GM19025 (cell line): ENCODE measurements around the gene WEE1.
"Not testable (repeated sequence)": the region's sequence is repeated elsewhere in the genome, so short reads cannot be mapped to it uniquely, and the experiment has no call there.

ENCODE experiments used
- ATAC-seq: cut with Tn5 transposase; IDR thresholded peaks from one replicate; pipeline ENCODE4 v1.9.1; 2021; ENCODE audit warnings: mild to moderate bottlenecking, low read depth, moderate library complexity; ENCODE audit not compliant: unreplicated experiment

Gene WEE1

DNA sequence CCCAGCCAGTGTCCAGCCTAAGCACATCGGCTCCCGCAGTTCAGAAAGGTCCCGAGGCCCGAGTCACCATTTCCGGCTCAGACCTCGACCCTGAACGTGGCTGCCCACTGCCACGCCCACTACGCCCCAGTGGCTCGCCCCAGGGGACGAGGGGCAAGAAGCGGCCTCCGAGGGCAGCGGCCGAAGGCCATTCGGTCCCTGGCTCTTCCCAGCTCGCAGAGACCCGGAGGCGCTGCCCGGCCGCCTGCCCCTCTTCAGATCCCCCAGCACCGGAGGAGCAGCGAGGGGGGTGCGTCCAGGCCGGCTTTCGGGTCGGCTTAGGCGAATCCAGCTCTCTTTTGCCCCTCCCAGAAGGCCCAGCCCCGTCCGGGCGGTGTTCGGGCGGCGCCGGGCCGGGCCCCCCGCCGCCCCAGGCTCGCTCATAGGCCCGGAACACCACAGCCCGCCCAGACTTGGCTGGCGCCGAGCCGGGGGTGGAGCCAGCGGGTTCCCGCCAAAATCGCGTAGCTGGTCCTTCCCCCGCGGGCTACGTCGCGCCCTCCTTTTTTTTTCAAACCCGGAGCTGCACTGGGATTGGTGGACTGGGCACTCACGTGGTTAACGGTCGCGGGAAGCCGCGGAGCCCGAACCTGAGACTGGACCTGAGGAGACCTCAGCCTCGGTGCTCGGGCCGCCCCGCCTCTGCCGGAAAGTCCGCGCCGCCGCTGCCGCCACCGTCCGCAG lies at the start of gene WEE1:
Gene WEE1, plus strand, starts transcription at position 619 of the 723 bp plus-strand sequence. CDS start 264 bp downstream, outside the sequence.
- ATAC-seq = peak; percentile 88

DNA sequence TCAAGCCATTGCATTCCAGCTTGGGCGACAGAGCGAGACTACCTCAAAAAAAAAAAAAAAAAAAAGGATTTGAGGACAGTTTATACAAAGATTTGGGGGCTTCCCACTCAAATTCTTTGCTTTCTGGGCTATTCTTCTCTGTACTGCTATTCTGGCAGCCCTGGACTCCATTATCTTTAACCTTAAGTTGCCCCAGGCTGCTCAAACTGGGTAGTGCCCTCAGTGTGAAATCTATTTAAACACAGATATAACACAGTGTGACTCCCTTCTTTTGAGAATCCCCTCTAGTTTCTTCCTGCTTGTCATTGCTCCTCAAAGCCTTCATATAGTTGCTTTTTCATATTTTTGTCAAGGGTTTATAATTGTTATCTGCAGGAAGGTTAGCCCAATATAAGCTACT lies 49.5 kb upstream of the WEE1 start:
- ATAC-seq = no peak

DNA sequence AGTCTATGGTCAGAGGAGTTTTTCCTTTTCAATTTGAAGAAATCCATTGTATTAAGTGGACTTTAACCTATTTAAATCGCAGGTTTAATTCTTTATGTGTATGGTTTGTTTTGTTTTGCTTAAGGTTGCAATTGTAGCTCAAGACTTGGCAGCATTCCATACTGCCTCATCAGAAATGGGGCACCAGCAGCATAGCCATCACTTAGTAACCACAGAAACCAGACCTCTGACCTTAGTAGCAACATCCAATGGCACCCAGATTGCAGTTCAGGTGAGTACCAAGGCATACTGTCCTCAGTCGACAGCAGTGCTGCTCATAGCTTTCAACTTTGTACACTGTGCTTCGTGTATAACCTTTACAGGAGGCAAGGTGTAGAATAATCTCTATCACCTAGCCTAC lies 48.4 kb upstream of the WEE1 start:
- ATAC-seq = no peak

DNA sequence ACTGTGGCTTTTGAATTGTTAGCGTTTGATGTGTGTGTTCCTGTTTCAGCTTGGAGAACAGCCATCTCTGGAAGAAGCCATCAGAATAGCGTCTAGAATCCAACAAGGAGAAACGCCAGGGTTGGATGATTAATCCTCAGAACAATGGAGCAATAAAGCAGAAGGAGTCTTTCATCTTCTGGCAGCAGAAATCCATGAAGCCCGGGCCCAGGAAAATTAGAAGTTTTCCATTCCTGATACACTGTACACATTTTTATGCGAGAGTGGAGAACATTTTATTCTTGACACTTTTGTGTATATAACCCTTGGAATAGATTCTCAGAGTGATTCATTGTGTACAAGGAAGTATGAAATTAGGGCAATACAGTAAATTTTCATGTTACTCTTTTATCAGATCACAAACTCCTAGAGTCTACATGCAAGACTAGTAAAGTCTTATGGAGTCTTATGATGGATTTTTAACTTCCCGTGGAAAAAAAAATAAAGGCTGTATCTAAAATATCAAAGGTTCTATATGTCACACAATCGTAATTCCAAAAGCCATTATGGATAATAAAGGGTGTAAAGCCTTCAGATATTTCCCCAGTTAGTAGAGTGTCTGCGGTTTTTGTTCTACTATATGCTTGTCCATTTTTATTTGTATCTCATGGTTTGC lies 45.9 kb upstream of the WEE1 start:
- ATAC-seq = no peak

DNA sequence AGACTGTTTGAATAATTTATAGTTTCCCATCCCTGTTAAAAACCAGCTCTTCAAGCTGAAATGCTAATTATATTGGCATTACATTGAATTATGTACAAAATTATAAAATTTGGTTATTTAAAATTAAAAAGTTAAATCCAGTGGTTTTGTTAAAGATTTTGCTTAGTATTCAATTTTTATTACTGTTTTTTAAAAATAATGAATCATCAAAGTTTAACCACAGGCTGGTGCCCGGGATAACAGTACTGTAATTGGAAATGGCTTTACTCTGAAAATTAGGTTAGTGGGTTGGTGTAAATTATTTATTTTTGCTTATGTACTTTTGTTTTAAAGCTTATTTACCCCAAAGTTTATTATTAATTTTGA lies 45.4 kb upstream of the WEE1 start:
- no peak for ATAC-seq

DNA sequence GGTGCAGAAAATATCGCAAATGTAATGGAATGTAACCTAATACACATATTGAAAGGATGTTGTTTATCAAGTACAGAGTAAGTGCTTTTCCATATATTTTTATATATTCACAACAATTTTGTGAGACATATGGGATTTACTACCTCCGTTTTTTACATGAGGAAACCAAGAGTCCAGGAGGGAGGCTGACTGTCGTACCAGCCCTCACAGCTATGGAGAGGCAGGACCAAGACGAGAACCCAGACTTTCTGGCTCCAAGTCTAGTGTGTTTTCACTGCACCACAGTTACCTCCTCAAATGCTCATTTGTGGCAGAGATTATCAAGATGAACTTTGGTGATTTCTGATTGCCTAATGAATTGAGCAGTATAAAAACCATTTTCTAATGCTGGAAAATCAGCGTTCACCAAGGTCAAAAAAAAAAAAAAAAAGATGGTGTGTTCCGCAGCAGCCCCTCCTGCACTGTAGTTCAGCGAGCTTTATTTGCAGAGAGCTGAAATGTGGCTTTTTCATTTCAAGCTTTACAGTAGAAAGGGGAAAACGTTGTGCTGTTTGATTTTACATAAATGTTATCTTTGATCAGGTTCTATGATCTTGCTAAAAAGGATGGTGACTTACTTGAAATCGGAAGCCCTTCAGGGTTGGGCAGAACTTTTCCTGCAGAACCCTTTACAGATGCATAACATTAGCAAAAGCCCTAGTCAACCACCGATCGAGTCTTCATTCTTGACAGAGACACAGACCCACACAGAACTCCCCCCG lies 44.7 kb upstream of the WEE1 start:
- ATAC-seq = no peak

DNA sequence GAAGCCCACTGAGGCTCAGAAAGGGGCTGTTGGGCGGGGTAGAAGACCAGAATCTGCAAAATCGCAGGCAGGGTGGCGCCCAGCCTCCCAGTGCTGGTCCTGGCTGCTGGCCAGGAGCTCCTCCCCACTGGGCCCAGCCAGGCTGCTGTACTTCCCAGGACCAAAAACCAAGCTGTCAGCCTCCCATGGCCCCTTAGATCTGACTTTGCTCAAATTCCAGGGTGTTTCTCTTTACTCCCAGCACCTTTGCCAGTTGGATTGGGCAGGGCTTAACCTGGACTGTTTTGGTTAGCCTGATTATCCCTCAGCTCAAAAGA lies 44.2 kb upstream of the WEE1 start:
- ATAC-seq = no peak

DNA sequence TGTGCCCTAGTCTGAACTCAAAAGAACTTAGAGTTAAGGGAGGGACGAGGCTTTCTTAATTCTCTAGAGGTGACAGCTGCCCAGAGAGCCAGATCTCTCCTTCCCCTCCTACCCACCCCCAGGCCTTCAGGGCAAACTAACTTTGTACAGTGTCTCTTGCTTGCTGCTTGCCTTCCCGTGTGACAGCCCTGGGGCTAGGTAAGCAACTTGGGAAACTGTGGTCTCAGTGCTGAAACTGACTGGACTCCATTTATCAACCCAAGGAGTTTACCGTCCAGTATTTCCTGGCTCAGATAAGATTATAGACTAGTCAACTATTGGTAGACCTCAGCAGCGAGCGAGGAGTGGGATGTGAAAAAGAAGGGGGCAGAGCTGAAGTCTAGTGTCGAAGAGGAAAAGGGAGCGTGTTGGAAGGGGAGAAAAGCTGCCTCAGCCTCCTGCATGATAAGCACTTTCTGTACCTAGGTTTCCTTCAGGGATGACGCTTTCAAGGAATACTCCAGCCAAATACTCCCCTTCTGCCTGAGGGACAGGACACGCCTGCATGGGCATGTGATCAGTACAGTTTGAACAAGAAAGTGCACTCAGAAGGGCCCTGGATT lies 43.3 kb upstream of the WEE1 start:
- ATAC-seq = no peak

DNA sequence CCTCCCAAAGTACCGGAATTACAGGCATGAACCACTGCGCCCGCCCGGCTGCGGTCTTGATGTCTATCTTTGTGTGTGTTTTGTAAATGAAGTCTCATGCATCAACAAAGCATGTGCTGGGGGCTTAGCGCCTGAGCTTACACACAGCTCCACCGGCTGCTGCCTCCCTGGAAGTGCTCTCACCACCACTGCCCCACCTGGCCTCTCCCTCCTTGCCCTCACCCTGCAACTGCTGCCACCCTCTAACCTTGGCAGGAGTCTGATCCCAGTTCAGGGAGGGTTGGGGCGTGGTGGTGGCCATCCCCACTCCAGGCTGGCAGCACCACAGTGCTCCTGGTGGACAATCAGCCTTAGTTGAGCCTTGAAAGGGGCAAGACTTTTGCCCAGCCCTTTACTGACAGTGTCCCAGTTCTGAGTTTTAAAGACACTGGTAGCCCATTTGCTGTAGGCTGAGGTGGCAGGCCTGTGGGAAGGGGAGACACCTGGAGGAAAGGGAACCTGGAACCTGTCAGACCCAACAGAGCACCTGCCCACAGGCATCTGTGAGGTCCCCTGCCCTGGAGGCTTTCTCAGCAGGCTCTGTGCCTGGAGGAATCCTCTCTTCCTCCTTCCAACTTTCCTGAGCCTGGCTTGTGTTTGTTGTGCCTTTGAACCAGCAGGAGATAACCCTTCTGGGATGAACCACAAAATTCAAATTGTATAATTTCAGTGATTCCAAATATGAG lies 42.4 kb upstream of the WEE1 start:
- no peak for ATAC-seq

DNA sequence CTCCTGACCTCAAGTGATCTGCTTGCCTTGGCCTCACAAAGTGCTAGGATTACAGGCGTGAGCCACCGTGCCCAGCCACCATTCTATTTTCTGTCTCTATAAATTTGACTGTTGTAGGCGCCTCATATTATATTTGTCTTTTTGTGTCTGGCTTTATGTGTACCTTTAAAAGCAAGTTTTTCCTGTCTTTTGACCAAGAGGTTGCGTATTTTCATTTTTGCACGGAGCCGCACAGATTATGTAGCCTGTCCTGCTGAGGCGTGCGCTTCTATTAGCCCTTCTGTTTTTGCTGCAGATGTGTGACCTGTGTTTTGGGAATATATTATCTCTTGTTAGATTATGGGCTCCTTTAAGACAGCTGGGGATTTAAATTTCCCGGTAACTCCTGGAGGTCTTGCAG lies 40.4 kb upstream of the WEE1 start:
- ATAC-seq = no peak

DNA sequence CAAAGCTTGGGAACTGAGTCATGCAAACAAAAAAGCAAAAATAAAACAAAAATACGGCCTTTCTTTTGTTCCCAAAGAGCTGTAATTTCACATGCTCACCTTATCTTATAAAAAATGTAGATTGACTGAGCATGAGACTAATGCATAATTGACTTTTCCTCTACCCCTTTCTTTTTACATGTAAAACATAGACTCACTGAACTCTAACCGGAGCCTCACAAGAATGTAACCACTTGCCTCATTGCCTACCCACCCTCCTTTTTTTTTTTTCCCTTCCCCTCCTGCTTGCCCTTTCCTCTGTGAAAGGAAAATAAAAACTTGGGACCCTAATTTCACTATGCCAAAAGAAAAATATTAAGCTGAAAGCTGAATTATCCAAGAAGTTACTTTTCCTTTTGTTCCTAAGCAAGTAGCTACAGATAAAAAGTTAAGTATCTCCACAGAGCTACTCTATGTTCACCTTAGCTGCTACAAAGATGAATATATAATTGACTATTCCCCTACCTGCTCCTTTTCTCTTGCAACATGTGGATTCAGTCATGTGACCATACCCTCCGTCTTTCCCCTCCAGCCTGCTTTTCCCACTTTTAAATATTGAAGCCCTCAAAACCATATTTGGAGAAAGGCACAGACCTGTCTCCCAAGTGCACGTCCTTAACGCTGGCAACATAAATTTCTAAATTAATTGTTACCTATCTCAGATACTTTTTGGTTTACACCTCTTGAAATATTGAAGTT lies 39.6 kb upstream of the WEE1 start:
- ATAC-seq = no peak

DNA sequence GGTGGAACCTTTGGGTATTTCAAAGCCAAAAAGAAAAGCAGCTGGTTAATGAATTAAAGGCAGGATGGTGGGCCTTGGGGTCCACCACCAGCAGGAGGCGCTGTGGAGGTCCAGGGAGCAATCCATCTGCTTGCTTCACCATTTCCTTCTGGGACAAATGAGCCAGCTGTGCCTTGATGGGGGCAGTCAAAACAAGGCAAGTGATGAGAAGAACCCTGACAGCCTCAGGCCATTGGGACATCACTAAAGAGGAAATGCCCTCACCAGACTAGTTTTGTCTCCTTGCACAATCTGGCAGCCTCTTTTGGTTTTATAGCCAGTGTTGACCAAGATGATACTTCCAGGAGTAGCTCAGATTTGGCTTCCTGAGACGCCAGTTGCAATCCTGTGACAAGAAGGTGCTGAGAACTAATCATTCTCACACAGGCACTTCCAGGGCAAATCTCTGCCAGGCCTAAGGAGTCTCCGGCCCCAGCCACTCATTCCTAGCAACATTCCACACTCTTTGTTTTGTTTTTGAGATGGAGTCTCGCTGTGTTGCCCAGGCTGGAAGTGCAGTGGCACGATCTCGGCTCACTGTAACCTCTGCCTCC lies 38.2 kb upstream of the WEE1 start:
- ATAC-seq = no peak

DNA sequence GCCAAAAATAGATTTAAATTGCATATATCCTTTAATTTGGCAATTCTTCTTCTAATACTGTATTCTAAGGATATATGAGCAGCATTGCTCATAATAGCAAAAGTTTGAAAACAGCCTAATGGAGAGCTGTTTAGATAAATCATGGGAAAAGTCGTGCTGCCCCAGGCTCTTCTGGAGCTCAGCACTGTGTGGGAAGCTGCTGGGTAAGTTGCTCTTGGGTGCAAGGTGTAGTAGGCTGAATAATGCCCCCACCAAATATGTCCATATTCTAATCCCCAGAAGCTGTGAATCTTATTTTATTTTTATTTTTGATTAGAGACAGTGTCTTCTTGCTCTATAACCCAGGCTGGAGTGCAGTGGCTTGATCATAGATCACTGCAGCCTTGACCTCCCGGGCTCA lies 34.9 kb upstream of the WEE1 start:
- no peak for ATAC-seq

DNA sequence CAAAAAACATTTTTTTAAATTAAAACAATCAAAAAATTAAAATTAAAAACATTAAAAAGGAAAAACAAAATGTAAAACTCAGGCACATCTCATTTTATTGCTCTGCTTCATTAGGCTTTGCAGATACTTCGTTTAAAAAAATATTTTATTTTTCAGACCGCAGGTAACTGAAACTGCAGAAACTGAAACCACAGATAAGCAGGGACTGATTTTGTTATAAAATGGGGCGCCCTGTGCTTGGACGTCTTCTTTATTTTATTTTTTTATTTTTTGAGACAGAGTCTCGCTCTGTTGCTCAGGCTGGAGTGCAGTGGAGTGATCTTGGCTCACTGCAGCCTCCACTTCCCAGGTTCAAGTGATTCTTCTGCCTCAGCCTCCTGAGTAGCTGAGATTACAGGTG lies 24.3 kb upstream of the WEE1 start:
- not testable (repeated sequence) for ATAC-seq

DNA sequence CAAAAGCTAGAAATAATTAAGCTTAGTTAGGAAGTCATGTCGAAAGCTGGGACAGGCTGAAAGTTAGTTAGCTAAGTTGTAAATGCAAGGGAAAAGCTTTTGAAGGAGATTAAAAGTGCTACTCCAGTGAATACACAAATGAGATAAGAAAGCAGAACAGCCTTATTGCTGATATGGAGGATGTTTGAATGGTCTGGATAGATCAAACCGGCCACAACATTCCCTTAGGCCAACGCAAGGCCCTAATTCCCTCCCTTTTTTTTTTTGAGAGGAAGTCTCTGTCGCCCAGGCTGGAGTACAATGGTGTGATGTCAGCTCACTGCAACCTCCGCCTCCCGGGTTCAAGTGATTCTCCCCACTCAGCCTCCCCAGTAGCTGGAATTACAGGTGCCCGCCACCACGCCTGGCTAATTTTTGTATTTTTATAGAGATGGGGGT lies 23.3 kb upstream of the WEE1 start:
- ATAC-seq = no peak

DNA sequence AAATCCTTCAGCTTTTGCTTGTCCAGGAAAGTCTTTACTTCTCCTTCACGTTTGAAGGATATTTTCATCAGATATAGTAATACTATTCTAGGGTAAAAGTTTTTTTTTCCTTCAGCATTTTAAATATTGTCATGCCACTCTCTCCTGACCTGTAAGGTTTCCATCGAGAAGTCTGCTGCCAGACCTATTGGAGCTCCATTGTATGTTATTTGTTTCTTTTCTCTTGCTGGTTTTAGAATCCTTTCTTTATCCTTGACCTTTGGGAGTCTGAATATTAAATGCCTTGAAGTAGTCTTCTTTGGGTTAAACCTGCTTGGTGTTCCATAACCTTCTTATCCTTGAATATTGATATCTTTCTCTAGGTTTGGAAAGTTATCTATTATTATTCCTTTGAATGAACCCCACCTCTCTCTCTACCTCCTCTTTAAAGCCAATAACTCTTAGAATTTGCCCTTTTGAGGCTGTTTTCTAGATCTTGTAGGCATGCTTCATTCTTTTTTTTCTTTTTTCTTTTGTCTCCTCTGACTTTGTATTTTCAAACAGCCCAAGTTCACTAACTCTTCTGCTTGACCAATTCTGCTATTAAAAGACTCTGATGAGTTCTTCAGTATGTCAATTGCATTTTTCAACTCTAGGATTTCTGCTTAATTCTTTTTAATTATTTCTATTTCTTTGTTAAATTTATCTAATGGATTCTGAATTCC lies 12.0 kb upstream of the WEE1 start:
- ATAC-seq = no peak

DNA sequence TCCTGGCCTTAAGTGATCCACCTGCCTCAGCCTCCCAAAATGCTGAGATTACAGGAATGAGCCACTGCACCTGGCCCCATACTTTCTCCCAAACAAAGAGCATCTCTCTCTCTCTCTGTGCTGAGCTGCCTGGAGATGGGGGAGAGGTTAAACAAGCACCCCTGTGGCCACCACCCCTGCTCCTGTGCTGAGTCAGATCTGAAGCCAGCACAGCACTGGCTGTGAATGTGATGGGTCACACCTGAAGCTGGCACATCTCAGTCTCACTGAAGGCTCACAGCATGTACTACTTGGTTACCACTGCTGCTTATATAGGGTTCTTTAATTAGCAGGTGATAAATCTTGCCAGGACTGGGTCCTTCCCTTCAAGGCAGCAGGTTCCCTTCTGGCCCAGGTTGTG lies 10.8 kb upstream of the WEE1 start:
- ATAC-seq = no peak

DNA sequence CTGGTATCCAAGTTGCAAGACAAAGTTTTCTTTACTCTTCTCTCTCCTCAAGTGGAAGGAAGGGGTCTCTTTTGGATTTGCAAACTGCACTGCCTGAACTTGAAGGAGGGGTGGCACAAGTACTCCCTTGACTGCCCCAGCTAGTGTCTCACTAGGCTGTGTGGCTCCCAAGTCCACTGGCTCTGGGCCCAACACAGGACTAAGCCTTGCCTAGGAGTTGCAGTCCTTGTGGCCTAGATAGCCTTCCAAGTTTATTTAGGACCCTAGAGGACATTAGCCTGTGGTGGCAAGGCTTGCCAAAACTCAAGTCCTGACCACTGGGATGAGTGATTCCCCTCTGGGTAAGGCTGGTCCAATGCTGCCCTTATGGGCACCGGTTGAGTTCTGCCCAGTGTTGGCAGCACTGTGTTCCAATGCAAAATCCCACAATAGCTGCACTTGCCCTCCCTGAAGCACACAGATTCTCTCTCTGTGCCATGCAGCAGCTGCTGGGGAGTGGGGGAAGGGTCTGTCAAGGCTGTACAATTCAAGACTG lies 10.2 kb upstream of the WEE1 start:
- ATAC-seq = no peak
